Lower lobe of right lung (tissue), 2 donors: ENCODE measurements around the gene DYNLL2. TPM values are rescaled to one million over a fixed set of nuclear protein-coding genes. Genes with fewer than 3 reads are reported as not detected.

ENCODE experiments used
- ATAC-seq, 2 donors: fragments of 200-7000 bp; cut with Tn5 transposase; one replicate each; pipeline ENCODE4 v1.9.1; 2020 to 2022; ENCODE audit warnings: mild to moderate bottlenecking in 2 of 2, moderate library complexity in 2 of 2
- DNase-seq: peaks from one replicate; pipeline ENCODE4 v3.0.0-alpha.2; 2020
- H3K27ac ChIP-seq: fragments of 200-600 bp; one replicate; pipeline ENCODE4 v1.8.0; 2022
- H3K27me3 ChIP-seq: fragments of 200-600 bp; one replicate; pipeline ENCODE4 v1.8.0; 2022; ENCODE audit warnings: low read depth
- H3K36me3 ChIP-seq: fragments of 200-600 bp; one replicate; pipeline ENCODE4 v1.8.0; 2022; ENCODE audit warnings: mild to moderate bottlenecking
- H3K4me1 ChIP-seq: fragments of 200-600 bp; one replicate; pipeline ENCODE4 v1.8.0; 2022
- H3K4me3 ChIP-seq: fragments of 200-600 bp; one replicate; pipeline ENCODE4 v1.8.0; 2022; ENCODE audit warnings: mild to moderate bottlenecking
- H3K9me3 ChIP-seq: fragments of 200-600 bp; one replicate; pipeline ENCODE4 v1.8.0; 2022
- CTCF ChIP-seq: fragments of 200-600 bp; IDR thresholded peaks from one replicate; pipeline ENCODE4 v1.8.0; 2022; ENCODE audit warnings: antibody characterized with exemption, mild to moderate bottlenecking
- intact Hi-C: fragments of 100-400 bp; cut with DNase I; formaldehyde crosslinking; loops from one replicate; pipeline ENCODE4 v1.11.0; 2022
- total RNA-seq: library from RNA; stranded (reverse); fragmentation: NEBNext Ultra II Directional; extraction: Animal tissue kit (Norgen Biotek cat#: 25700); gene quantifications from one replicate; pipeline ENCODE4 v1.2.1, GENCODE V29; 2021
- donor health status: DM: no; HTN: yes; CAD: no; lungs with severe emphysema.

DYNLL2 gene
- total RNA-seq, 1 donor from 2014 or later = 33.8 TPM

- Histone ChIP-seq H3K9me3 (peaks cover 22% of the 10 kb centered on the region), H3K4me3 (no peak overlapping the region), H3K36me3 (no peaks in the 10 kb centered on the region), H3K27ac (no peak overlapping the region), H3K27me3 (peaks cover 5% of the 10 kb centered on the region), H3K4me1 (no peaks in the 10 kb centered on the region)
- intact Hi-C loops = no loop called here
- ATAC-seq (no peak), DNase-seq (no peak)
- no peak for TF ChIP-seq CTCF
These were observed 61.6 kb downstream of the DYNLL2 start for GRCh38 chr17:58144801-58145200.

Other genes starting within 250 kb of the DYNLL2 start
- gene MRPS23, start 233.4 kb upstream of the DYNLL2 start, total RNA-seq = 35.4 TPM
- 42.8 TPM for gene CUEDC1, start 128.0 kb upstream of the DYNLL2 start, total RNA-seq
- gene VEZF1, start 95.2 kb upstream of the DYNLL2 start, total RNA-seq = 73.5 TPM
- 159 TPM for gene SRSF1, start 76.2 kb upstream of the DYNLL2 start, total RNA-seq
- gene OR4D1, start 65.0 kb downstream of the DYNLL2 start, total RNA-seq = not detected
- gene OR4D2, start 83.6 kb downstream of the DYNLL2 start, total RNA-seq = not detected
- not detected for gene EPX, start 109.3 kb downstream of the DYNLL2 start, total RNA-seq
- gene MKS1, start 135.8 kb downstream of the DYNLL2 start, total RNA-seq = 20.1 TPM
- gene LPO, start 155.2 kb downstream of the DYNLL2 start, total RNA-seq = not detected
- gene MPO, start 197.5 kb downstream of the DYNLL2 start, total RNA-seq = 1.1 TPM
- 20.2 TPM for gene TSPOAP1, start 245.4 kb downstream of the DYNLL2 start, total RNA-seq